HUES48 (cell line): Measurements from ENCODE around the gene ST7L.

Source experiments
- H3K27ac ChIP-seq: one replicate; pipeline ENCODE4 v1.7.0; 2013; ENCODE audit warnings: low read depth, low read length, inconsistent platforms
- H3K27me3 ChIP-seq: 2 replicates; pipeline ENCODE4 v1.6.1; 2013; ENCODE audit warnings: mild to moderate bottlenecking, low read length; ENCODE audit not compliant: control insufficient read depth, insufficient read depth
- H3K36me3 ChIP-seq: 2 replicates; pipeline ENCODE4 v1.6.1; 2013; ENCODE audit warnings: low read length; ENCODE audit not compliant: control insufficient read depth, insufficient read depth
- H3K4me1 ChIP-seq: 2 replicates; pipeline ENCODE4 v1.6.1; 2013; ENCODE audit warnings: mild to moderate bottlenecking, low read length; ENCODE audit not compliant: control insufficient read depth, insufficient read depth
- H3K4me3 ChIP-seq: 2 replicates; pipeline ENCODE4 v1.5.1; 2013; ENCODE audit warnings: mild to moderate bottlenecking, low read depth, low read length
- H3K9ac ChIP-seq: 2 replicates; pipeline ENCODE4 v1.6.1; 2013; ENCODE audit warnings: mild to moderate bottlenecking, low read depth, low read length, moderate library complexity
- H3K9me3 ChIP-seq: 2 replicates; pipeline ENCODE4 v1.6.1; 2013; ENCODE audit warnings: low read length; ENCODE audit not compliant: control insufficient read depth, insufficient read depth

Gene ST7L

DNA sequence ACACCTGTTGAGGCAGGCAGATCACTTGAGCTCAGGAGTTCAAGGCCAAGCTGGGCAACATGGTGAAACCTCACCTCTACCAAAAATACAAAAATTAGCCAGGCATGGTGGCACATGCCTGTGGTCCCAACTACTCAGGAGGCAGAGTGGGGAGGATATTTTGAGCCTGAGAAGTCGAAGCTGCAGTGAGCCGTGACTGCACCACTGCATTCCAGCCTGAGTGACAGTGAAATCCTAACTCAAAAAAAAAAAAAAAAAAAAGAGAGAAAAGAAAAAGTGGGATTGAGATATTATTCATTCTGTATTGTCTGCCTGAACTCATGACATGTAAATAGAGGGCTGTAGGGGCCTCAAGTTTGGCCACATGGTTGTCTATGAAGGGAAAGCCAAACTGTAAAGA, 72.9 kb downstream of the ST7L start:
- H3K36me3 ChIP-seq: peaks cover 6% of the 10 kb centered on the region
- H3K9ac ChIP-seq: no peak overlapping the region
- H3K27ac ChIP-seq: no peak overlapping the region
- no peaks in the 10 kb centered on the region for H3K27me3 ChIP-seq
- H3K4me1 ChIP-seq: no peaks in the 10 kb centered on the region
- no peak overlapping the region for H3K4me3 ChIP-seq
- no peaks in the 10 kb centered on the region for H3K9me3 ChIP-seq

DNA sequence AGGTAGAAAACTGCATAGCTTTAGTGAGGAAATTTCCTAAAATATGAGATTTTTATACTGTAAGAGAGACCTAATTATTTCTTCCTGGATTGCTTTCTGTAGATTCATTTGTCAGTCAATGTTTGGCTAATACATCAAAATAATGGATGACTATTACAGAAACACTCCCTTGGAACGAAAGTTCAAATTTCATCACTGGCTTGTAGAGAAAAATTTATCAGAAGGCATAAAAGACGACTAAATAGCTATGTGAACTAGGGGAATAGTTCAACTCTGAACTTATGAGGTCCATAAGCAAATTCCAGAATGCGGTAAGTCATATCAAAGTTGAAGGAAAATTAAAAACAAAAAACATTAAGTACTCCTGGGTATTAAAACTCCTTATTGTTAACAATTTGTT, 74.2 kb downstream of the ST7L start:
- H3K36me3 ChIP-seq: peaks cover 3% of the 10 kb centered on the region
- no peaks in the 10 kb centered on the region for H3K9me3 ChIP-seq
- no peak overlapping the region for H3K9ac ChIP-seq
- no peaks in the 10 kb centered on the region for H3K27me3 ChIP-seq
- H3K27ac ChIP-seq: no peak overlapping the region
- no peaks in the 10 kb centered on the region for H3K4me1 ChIP-seq
- no peak overlapping the region for H3K4me3 ChIP-seq

DNA sequence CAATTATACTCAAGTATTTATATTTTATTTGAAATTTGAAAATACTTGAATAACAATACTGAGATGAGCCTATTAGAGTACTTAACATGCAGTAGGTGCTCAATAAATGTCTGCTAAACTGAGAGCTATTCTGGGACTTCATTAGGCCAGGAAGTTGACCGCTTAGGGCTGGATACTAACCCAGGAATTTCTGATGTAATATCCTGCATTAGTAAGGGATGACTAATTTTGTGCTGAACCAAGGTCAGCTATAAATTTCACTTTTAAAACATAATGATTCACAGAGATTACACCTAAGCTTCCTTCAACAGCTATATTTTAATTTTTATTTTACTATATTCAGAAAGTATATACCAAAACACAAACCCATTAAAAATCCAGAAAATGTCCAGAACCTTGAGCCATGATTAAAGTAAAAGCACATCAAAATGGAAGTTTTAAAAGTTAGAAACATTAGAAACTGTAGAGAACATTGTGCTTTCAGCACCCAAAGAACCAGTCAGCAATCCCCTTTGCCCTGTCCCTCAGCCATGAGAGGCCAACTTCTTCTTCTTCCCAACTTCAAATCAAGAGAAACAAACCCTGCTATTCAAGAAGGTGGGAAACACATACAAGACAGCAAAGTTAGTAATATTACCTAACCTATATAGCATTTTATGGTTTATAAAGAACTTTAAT, 74.8 kb downstream of the ST7L start:
- Histone ChIP-seq H3K36me3 (peaks cover 4% of the 10 kb centered on the region), H3K27me3 (no peaks in the 10 kb centered on the region), H3K4me3 (no peak overlapping the region), H3K9ac (no peak overlapping the region), H3K27ac (no peak overlapping the region), H3K4me1 (no peaks in the 10 kb centered on the region), H3K9me3 (no peaks in the 10 kb centered on the region)

DNA sequence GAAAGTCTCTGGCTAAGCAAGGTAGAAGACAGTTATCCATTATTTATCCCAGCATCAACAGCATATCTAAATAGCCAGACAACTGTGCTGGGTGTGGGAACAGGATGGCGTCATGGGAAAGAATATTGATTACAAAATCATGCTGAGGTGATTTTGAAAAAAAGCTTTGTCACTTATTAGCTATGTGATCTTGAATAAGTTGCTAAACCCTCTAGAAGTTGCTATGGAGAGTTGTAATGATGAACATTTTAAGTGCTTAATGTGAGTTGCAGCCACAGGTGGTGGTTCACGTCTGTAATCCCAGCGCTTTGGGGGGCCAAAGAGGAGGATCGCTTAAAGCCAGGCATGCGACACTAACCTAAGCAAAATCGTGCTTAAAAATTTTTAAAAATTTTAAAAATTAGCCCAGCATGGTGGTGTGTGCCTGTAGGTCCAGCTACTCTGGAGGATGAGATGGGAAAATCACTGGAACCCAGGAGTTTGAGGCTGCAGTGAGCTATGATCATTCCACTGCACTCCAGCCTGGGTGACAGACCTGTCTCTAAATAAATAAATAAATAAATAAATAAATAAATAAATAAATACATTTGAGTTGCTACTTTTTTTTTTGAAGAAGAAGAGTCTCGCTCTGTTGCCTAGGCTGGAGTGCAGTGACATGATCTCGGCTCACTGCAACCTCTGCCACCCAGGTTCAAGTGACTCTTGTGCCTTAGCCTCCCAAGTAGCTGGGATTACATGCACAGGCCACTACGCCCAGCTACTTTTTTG, 76.6 kb downstream of the ST7L start:
- no peak overlapping the region for H3K4me3 ChIP-seq
- no peaks in the 10 kb centered on the region for H3K9me3 ChIP-seq
- H3K27me3 ChIP-seq: no peaks in the 10 kb centered on the region
- H3K36me3 ChIP-seq: peaks cover 6% of the 10 kb centered on the region
- H3K9ac ChIP-seq: no peak overlapping the region
- no peaks in the 10 kb centered on the region for H3K4me1 ChIP-seq
- no peak overlapping the region for H3K27ac ChIP-seq

DNA sequence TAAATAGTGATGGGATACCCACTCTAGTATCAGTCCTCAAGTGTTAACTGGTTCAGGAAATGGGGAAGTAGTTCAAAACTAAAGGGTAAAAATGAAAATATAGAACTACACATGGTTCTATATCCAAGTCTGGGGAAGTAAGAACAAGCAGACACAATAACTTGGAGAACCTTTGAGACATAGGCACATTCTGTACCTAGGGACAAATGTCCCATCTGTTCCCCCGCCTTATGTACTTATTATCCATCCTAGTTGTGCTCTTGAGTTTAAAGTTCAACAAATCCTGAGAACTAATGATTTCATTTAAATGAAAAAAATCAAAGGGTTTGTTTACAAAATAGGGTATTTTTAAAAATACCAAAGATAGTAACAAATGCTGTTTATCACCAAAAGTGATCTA, 77.6 kb downstream of the ST7L start:
- Histone ChIP-seq H3K4me3 (no peak overlapping the region), H3K9ac (no peak overlapping the region), H3K4me1 (no peaks in the 10 kb centered on the region), H3K27ac (no peak overlapping the region), H3K27me3 (no peaks in the 10 kb centered on the region), H3K9me3 (no peaks in the 10 kb centered on the region), H3K36me3 (peaks cover 6% of the 10 kb centered on the region)

DNA sequence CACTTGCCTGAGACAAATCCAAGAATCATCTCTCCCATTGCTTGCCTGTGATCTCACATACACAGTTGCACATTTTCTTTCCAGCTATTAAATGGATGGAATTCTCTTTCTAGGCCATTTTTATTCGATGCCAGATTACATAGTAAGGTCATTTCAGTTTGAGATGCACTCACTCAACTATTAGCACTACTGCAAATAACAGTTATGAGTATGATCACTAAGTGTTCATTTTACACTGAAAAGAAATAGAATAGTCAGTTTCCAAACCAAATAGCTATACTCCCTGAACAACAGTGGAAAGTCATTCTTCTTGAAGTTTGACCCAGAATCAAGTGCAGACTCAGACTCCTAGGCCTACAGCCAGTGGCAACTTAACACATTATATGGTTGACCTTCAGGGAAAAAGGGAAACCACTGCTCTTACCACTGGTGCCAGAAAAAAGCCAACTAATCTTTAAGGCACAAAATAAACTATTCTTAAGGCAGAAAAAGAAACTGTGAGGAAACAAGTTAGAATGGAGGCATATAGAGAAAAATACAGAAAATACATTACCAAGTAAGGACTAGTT, 78.6 kb downstream of the ST7L start:
- H3K4me3 ChIP-seq: no peak overlapping the region

DNA sequence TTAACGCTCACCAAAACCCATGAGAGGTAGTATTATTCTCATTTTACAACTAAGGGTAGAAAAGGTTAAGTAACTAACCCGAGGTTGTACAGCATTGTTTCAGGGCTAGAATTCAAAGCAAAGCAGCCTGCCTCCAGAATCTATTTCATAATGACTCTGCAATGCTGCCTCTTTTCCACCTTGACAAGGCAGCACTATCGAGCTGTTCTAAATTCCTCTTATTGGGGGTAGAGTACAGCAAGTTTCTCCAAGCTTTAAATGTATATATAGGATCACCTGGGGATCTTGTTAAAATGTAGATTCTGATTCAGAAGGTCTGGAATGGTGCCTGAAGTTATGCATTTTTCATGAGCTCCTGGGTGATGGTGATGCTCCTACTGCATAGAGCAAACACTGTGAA, 80.1 kb downstream of the ST7L start:
- H3K9ac ChIP-seq: no peak overlapping the region
- H3K27me3 ChIP-seq: no peaks in the 10 kb centered on the region
- no peak overlapping the region for H3K4me3 ChIP-seq
- peaks cover 6% of the 10 kb centered on the region for H3K36me3 ChIP-seq
- no peaks in the 10 kb centered on the region for H3K9me3 ChIP-seq
- no peaks in the 10 kb centered on the region for H3K4me1 ChIP-seq
- no peak overlapping the region for H3K27ac ChIP-seq

More for the DNA sequence above, 78.6 kb downstream of the ST7L start:
- Histone ChIP-seq H3K9ac (no peak overlapping the region), H3K4me1 (no peaks in the 10 kb centered on the region), H3K27ac (no peak overlapping the region), H3K9me3 (no peaks in the 10 kb centered on the region), H3K27me3 (no peaks in the 10 kb centered on the region), H3K36me3 (peaks cover 6% of the 10 kb centered on the region)

DNA sequence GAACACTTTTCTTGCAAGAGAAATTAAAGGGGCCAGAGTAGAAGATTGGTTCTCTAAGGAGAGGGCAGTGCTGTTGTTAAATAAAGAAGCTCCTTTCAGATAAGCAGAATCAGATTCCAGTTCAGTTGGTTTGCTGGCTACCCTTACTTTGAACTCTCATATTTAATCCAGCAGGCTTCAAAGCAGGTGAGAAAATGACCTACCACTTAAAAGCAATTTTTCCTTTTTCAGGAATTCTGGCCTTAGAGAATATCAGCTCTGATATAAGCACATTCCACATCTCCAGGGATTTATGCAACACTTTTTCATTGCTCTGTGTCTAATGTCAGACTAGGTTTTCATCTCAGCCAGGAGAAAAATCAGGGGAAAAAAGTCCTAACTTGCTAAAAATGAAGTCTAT, 81.5 kb downstream of the ST7L start:
- Histone ChIP-seq H3K9me3 (no peaks in the 10 kb centered on the region), H3K27me3 (no peaks in the 10 kb centered on the region), H3K36me3 (peaks cover 6% of the 10 kb centered on the region), H3K4me1 (no peaks in the 10 kb centered on the region), H3K27ac (no peak overlapping the region), H3K9ac (no peak overlapping the region), H3K4me3 (no peak overlapping the region)

DNA sequence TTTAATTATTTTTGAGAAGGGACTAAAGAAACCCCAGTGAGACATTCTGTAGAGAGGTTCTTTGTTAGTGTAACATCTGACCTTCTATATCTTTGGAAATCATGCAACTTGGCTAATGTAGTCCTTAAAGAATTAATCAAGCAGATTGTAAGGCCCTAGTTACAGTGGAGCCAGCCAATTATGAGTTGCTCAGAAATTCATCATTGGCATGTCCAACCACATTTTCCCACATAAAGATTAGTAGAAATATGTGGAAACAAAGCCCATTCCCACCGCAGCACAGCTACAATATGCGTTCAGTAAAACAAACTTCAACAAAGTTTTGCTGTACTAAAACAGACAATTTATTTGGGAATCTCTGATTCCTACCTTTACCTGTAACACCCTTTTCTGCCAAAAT, 82.4 kb downstream of the ST7L start:
- H3K9me3 ChIP-seq: no peaks in the 10 kb centered on the region
- H3K27me3 ChIP-seq: no peaks in the 10 kb centered on the region
- H3K4me1 ChIP-seq: no peaks in the 10 kb centered on the region
- no peak overlapping the region for H3K27ac ChIP-seq
- no peak overlapping the region for H3K9ac ChIP-seq
- no peak overlapping the region for H3K4me3 ChIP-seq
- H3K36me3 ChIP-seq: peaks cover 3% of the 10 kb centered on the region

DNA sequence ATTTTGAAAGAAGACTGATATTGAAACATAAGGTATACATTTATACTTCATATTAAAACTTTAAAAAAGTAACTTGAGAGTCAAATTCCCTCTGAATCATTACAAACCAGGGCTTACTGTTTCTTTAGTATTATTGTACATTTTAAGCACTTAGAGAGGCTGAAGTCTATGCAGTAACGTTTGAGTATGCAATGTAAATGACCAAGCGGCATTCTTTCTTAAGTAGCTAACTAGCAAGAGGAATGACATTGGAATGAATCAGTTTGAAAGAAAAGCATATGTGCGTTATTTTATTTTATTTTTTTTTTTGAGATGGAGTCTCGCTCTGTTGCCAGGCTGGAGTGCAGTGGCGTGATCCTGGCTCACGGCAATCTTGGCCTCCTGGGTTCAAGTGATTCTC, 85.9 kb downstream of the ST7L start:
- no peaks in the 10 kb centered on the region for H3K36me3 ChIP-seq
- peaks cover under 1% of the 10 kb centered on the region; the same call in 1 of the 2 replicates for H3K4me1 ChIP-seq
- no peak overlapping the region for H3K4me3 ChIP-seq
- no peaks in the 10 kb centered on the region for H3K27me3 ChIP-seq
- no peaks in the 10 kb centered on the region for H3K9me3 ChIP-seq
- no peak overlapping the region for H3K9ac ChIP-seq
- no peak overlapping the region for H3K27ac ChIP-seq

DNA sequence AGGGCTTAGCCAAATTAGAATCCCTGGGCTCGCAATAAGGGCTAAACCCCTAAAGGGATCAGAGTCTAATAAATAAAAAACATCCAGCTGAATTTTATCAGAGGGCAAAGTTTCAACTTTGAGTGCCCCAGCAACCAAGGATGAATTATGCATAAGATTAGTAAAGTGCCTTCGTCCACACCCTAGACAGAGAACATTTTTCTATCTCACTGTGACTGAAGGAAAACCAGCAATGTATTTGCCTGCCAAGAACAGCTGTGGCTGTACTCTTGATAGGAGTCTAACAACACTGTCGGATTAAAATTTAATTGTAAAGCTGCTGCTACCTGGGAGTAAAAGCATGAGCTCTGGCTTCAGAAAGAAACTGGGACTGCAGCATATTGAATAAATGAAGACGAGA, 86.9 kb downstream of the ST7L start:
- Histone ChIP-seq H3K9me3 (no peaks in the 10 kb centered on the region), H3K4me1 (peaks cover 10% of the 10 kb centered on the region), H3K27ac (no peak overlapping the region), H3K36me3 (no peaks in the 10 kb centered on the region), H3K9ac (no peak overlapping the region), H3K27me3 (no peaks in the 10 kb centered on the region), H3K4me3 (no peak overlapping the region)
